ENCODE data around the gene TPSB2. TPM values are rescaled to one million over a fixed set of nuclear protein-coding genes. Genes with fewer than 3 reads are reported as not detected.
"Not testable (repeated sequence)": the region's sequence is repeated elsewhere in the genome, so short reads cannot be mapped to it uniquely, and the experiment has no call there.

The TPSB2 gene
- polyA plus RNA-seq, 3 donors = not detected

- Histone ChIP-seq H3K27me3 (ENCODE audit: control insufficient read depth in 2 of 2, insufficient read depth in 2 of 2, low read length in 2 of 2) (no peaks in the 10 kb centered on the region), H3K79me2 (ENCODE audit: insufficient read depth, low read length) (no peaks in the 10 kb centered on the region), H3K4me3 (replicated peaks in 1 of 3; ENCODE audit: low read depth in 2 of 3, low read length in 3 of 3) (no peak overlapping the region), H3K9me3 (replicated peaks in 1 of 2; ENCODE audit: control insufficient read depth in 1 of 2, insufficient read depth in 1 of 2, low read length in 2 of 2) (no peaks in the 10 kb centered on the region), H3K4me1 (ENCODE audit: control insufficient read depth in 1 of 2, insufficient read depth in 2 of 2, low read length in 2 of 2) (no peaks in the 10 kb centered on the region), H2AFZ (ENCODE audit: insufficient read depth, low read depth, low read length, poor library complexity, severe bottlenecking) (no peak overlapping the region), H3K4me2 (replicated peaks; ENCODE audit: extremely low read depth, low read length, poor library complexity, severe bottlenecking) (no peak overlapping the region), H3K9ac (ENCODE audit: insufficient read depth, low read length, poor library complexity, severe bottlenecking) (no peak overlapping the region), H3K27ac (ENCODE audit: low read depth in 1 of 2, low read length in 2 of 2) (no peak overlapping the region), H3K36me3 (replicated peaks in 1 of 2; ENCODE audit: control insufficient read depth in 1 of 2, insufficient read depth in 2 of 2, low read length in 2 of 2) (no peaks in the 10 kb centered on the region), H4K20me1 (ENCODE audit: insufficient read depth, low read length) (no peaks in the 10 kb centered on the region)
- DNase-seq = no peak
- H3K36me3 Mint-ChIP-seq = no peaks in the 10 kb centered on the region
- H3K27ac Mint-ChIP-seq = no peak overlapping the region
- H3K9me3 Mint-ChIP-seq = peaks cover 0 to 3% (median 0%) of the 10 kb centered on the region in 7 donors
- H3K4me1 Mint-ChIP-seq = no peaks in the 10 kb centered on the region
- WGBS (ENCODE audit: insufficient coverage) = 72% methylated on average over 27 of the region's 30 CpGs
- peaks cover 4 to 9% (median 7%) of the 10 kb centered on the region in 3 donors for H3K27me3 Mint-ChIP-seq (ENCODE audit: low read depth in 3 of 3)
- H3K4me3 Mint-ChIP-seq = no peak overlapping the region
- TF ChIP-seq, protein P1, sequence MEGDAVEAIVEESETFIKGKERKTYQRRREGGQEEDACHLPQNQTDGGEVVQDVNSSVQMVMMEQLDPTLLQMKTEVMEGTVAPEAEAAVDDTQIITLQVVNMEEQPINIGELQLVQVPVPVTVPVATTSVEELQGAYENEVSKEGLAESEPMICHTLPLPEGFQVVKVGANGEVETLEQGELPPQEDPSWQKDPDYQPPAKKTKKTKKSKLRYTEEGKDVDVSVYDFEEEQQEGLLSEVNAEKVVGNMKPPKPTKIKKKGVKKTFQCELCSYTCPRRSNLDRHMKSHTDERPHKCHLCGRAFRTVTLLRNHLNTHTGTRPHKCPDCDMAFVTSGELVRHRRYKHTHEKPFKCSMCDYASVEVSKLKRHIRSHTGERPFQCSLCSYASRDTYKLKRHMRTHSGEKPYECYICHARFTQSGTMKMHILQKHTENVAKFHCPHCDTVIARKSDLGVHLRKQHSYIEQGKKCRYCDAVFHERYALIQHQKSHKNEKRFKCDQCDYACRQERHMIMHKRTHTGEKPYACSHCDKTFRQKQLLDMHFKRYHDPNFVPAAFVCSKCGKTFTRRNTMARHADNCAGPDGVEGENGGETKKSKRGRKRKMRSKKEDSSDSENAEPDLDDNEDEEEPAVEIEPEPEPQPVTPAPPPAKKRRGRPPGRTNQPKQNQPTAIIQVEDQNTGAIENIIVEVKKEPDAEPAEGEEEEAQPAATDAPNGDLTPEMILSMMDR (IDR thresholded peaks at IDR 0.05) = no peak
- intact Hi-C loops (cut with micrococcal nuclease) = no loop called here
Observed at GRCh38 chr16:1193143-1193824, 36.7 kb downstream of the TPSB2 start.

DNA sequence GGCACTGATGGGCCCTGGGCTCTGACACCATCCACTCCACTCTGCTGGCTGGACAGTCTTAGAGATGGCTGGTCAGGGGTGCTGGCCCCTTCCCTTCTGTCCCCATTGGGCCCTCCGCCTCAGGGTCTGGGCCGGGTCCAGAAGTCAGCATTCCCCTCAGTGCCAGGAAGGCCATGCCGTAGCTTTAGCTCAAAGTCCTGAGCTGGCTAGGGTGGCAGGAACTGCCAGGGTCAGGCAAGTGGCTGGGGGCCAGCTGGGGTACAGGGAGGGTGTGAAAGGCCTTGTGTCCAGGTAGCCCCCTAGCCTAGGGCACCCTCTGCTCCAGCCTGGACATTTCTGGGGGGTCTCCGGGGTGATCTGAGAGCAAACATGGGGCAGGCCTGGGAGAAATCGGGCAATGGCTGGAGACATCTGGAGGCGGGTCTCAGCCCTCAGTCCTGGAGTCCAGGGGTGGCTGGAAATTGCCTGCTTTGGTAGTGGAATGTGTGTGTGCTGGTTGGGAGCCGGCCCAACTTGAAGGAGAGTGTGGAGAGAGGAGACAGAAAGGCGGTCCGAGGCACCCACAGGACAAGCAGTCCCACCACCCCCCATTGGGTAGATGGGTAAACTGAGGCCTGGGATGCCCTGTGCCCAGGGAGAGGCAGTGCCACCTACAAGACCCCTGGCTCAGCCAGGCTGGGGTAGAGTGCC lies 37.5 kb downstream of the TPSB2 start:
- Histone ChIP-seq H4K20me1 (ENCODE audit: insufficient read depth, low read length) (no peaks in the 10 kb centered on the region), H3K4me1 (ENCODE audit: control insufficient read depth in 1 of 2, insufficient read depth in 2 of 2, low read length in 2 of 2) (no peaks in the 10 kb centered on the region), H2AFZ (ENCODE audit: insufficient read depth, low read depth, low read length, poor library complexity, severe bottlenecking) (no peak overlapping the region), H3K4me2 (replicated peaks; ENCODE audit: extremely low read depth, low read length, poor library complexity, severe bottlenecking) (no peak overlapping the region), H3K27ac (ENCODE audit: low read depth in 1 of 2, low read length in 2 of 2) (no peak overlapping the region), H3K4me3 (replicated peaks in 1 of 3; ENCODE audit: low read depth in 2 of 3, low read length in 3 of 3) (no peak overlapping the region), H3K36me3 (replicated peaks in 1 of 2; ENCODE audit: control insufficient read depth in 1 of 2, insufficient read depth in 2 of 2, low read length in 2 of 2) (no peaks in the 10 kb centered on the region), H3K27me3 (ENCODE audit: control insufficient read depth in 2 of 2, insufficient read depth in 2 of 2, low read length in 2 of 2) (no peaks in the 10 kb centered on the region), H3K79me2 (ENCODE audit: insufficient read depth, low read length) (no peaks in the 10 kb centered on the region), H3K9ac (ENCODE audit: insufficient read depth, low read length, poor library complexity, severe bottlenecking) (no peak overlapping the region), H3K9me3 (replicated peaks in 1 of 2; ENCODE audit: control insufficient read depth in 1 of 2, insufficient read depth in 1 of 2, low read length in 2 of 2) (no peaks in the 10 kb centered on the region)
- Mint-ChIP-seq H3K4me1 (no peaks in the 10 kb centered on the region), H3K36me3 (no peaks in the 10 kb centered on the region), H3K27ac (no peak overlapping the region), H3K4me3 (no peak overlapping the region), H3K9me3 (peaks cover 0 to 3% (median 0%) of the 10 kb centered on the region in 7 donors), H3K27me3 (ENCODE audit: low read depth in 3 of 3) (peaks cover 4 to 9% (median 7%) of the 10 kb centered on the region in 3 donors)
- intact Hi-C loops (cut with micrococcal nuclease) = no loop called here
- TF ChIP-seq, protein P1 (IDR thresholded peaks at IDR 0.05) = no peak
- no peak for DNase-seq
- 89% methylated on average over 4 of the region's 9 CpGs for WGBS (ENCODE audit: insufficient coverage)

DNA sequence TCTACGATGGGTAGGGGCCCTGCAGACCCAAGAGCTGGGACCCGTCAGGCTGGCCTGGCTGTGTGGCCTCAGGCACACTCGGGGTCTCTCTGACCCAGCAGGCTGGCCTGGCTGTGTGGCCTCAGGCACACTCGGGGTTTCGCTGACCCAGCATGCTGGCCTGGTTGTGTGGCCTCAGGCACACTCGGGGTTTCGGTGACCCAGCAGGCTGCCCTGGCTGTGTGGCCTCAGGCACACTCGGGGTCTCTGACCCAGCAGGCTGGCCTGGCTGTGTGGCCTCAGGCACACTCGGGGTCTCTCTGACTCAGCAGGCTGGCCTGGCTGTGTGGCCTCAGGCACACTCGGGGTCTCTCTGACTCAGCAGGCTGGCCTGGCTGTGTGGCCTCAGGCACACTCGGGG lies 39.2 kb downstream of the TPSB2 start:
- H3K36me3 ChIP-seq (replicated peaks in 1 of 2; ENCODE audit: control insufficient read depth in 1 of 2, insufficient read depth in 2 of 2, low read length in 2 of 2); H3K27ac Mint-ChIP-seq; DNase-seq; H2AFZ ChIP-seq (ENCODE audit: insufficient read depth, low read depth, low read length, poor library complexity, severe bottlenecking); H3K4me1 Mint-ChIP-seq; H3K4me1 ChIP-seq (ENCODE audit: control insufficient read depth in 1 of 2, insufficient read depth in 2 of 2, low read length in 2 of 2); H3K36me3 Mint-ChIP-seq; H3K27me3 ChIP-seq (ENCODE audit: control insufficient read depth in 2 of 2, insufficient read depth in 2 of 2, low read length in 2 of 2); H3K27ac ChIP-seq (ENCODE audit: low read depth in 1 of 2, low read length in 2 of 2); H3K9ac ChIP-seq (ENCODE audit: insufficient read depth, low read length, poor library complexity, severe bottlenecking); H3K9me3 ChIP-seq (replicated peaks in 1 of 2; ENCODE audit: control insufficient read depth in 1 of 2, insufficient read depth in 1 of 2, low read length in 2 of 2); H3K27me3 Mint-ChIP-seq (ENCODE audit: low read depth in 3 of 3); H3K4me2 ChIP-seq (replicated peaks; ENCODE audit: extremely low read depth, low read length, poor library complexity, severe bottlenecking); H3K4me3 Mint-ChIP-seq; H4K20me1 ChIP-seq (ENCODE audit: insufficient read depth, low read length); H3K79me2 ChIP-seq (ENCODE audit: insufficient read depth, low read length); H3K4me3 ChIP-seq (replicated peaks in 1 of 3; ENCODE audit: low read depth in 2 of 3, low read length in 3 of 3); H3K9me3 Mint-ChIP-seq; intact Hi-C loops (cut with micrococcal nuclease): not testable (repeated sequence)
- WGBS (ENCODE audit: insufficient coverage) = 90% methylated on average over 11 of the region's 11 CpGs
